Kasumi-1 (cell line): ENCODE data around the gene IFT25.

Experiments used
- DNase-seq, 2 experiments: peaks; one replicate each; lab custom pipeline; 2025; lab: John Stamatoyannopoulos, UW

Gene IFT25

GRCh38 chr1:53927376-53927881, 18.1 kb downstream of the IFT25 start:
- DNase-seq = no peak

- DNase-seq = no peak
These were observed 25.8 kb downstream of the IFT25 start for GRCh38 chr1:53919675-53920066.

GRCh38 chr1:53918343-53918742, 27.2 kb downstream of the IFT25 start:
- no peak for DNase-seq

- no peak for DNase-seq
These were observed 32.0 kb downstream of the IFT25 start for GRCh38 chr1:53913352-53914033.

GRCh38 chr1:53911442-53911841, 34.1 kb downstream of the IFT25 start:
- no peak for DNase-seq

GRCh38 chr1:53909946-53910345, 35.6 kb downstream of the IFT25 start:
- no peak for DNase-seq

GRCh38 chr1:53906121-53906520, 39.4 kb downstream of the IFT25 start:
- no peak for DNase-seq

GRCh38 chr1:53905509-53905908, 40.0 kb downstream of the IFT25 start:
- DNase-seq = no peak

GRCh38 chr1:53902235-53903138, 43.0 kb downstream of the IFT25 start:
- no peak for DNase-seq

- DNase-seq = no peak
These were observed 45.8 kb downstream of the IFT25 start for GRCh38 chr1:53899708-53900107.

- DNase-seq = no peak
These were observed 46.3 kb downstream of the IFT25 start for GRCh38 chr1:53899206-53899628.

- DNase-seq = no peak
These were observed 48.8 kb downstream of the IFT25 start for GRCh38 chr1:53896635-53897229.

GRCh38 chr1:53895421-53895820, 50.1 kb downstream of the IFT25 start:
- no peak for DNase-seq

GRCh38 chr1:53894644-53895043, 50.9 kb downstream of the IFT25 start:
- no peak for DNase-seq

GRCh38 chr1:53893999-53894636, 51.4 kb downstream of the IFT25 start, which contains the start of gene DIO1:
DIO1 (plus strand) TSS chr1:53894187; CDS start chr1:53894211, 24 bp downstream.
- no peak for DNase-seq

GRCh38 chr1:53892911-53893310, 52.6 kb downstream of the IFT25 start:
- DNase-seq = peak; percentile 3 to 4

- DNase-seq = no peak
These were observed 53.8 kb downstream of the IFT25 start for GRCh38 chr1:53891678-53892077.

- no peak for DNase-seq
These were observed 54.5 kb downstream of the IFT25 start for GRCh38 chr1:53891018-53891417.

GRCh38 chr1:53890522-53890941, 55.0 kb downstream of the IFT25 start:
- no peak for DNase-seq

GRCh38 chr1:53889304-53890298, 55.9 kb downstream of the IFT25 start, which contains the start of gene YIPF1:
YIPF1 (minus strand) TSS chr1:53889797; CDS start chr1:53888937, 860 bp downstream.
- peak; percentile 79 to 85 for DNase-seq

- no peak for DNase-seq
These were observed 56.8 kb downstream of the IFT25 start for GRCh38 chr1:53888681-53889080.
